C4-2B (cell line): Measurements from ENCODE around the gene DRICH1.

Source experiments
- ZFX ChIP-seq: fragments of 450-650 bp; IDR thresholded peaks from 2 replicates; pipeline ENCODE4 v1.6.1; 2017
- TF ChIP-seq, protein P1 (sequence below): fragments of 450-650 bp; conservative IDR thresholded peaks from 2 replicates; pipeline ENCODE4 v1.5.1; 2017; ENCODE audit warnings: mild to moderate bottlenecking

DNA sequence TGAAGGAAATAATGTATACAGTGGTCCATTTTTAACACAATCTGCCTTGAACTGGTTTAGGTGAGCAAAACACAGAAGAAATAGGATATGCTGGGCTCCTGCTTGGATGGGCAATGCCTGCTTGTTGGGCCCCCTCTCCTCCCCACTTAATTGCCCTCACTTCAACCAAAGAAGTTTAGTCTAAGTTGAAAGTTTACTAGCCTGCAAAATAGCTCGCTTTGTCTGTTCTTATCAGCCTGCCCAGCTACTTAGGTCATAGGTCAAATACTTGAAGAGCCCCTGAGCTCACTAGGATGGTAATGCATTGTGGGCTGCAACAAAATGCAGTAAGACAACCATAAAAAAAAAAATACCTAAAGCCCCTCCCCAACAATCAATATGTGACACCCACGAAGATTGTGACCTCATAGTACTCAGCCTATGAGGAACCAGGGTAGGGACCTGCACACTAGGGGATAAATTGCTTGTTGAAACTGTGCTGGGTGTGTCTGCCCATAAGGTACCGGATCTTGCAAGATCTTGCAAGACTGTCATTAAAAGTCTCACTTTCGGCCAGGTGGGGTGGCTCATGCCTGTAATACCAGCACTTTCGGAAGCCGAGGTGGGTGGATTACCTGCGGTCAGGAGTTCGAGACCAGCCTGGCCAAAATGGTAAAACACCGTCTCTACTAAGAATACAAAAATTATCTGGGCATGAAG lies 10.9 kb downstream of the DRICH1 start:
- TF ChIP-seq, protein P1, sequence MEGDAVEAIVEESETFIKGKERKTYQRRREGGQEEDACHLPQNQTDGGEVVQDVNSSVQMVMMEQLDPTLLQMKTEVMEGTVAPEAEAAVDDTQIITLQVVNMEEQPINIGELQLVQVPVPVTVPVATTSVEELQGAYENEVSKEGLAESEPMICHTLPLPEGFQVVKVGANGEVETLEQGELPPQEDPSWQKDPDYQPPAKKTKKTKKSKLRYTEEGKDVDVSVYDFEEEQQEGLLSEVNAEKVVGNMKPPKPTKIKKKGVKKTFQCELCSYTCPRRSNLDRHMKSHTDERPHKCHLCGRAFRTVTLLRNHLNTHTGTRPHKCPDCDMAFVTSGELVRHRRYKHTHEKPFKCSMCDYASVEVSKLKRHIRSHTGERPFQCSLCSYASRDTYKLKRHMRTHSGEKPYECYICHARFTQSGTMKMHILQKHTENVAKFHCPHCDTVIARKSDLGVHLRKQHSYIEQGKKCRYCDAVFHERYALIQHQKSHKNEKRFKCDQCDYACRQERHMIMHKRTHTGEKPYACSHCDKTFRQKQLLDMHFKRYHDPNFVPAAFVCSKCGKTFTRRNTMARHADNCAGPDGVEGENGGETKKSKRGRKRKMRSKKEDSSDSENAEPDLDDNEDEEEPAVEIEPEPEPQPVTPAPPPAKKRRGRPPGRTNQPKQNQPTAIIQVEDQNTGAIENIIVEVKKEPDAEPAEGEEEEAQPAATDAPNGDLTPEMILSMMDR, result no peak
- TF ChIP-seq ZFX, result no peak
